GM12892 (cell line): ENCODE data around the gene ZNF784.
"Not testable (repeated sequence)": the region's sequence is repeated elsewhere in the genome, so short reads cannot be mapped to it uniquely, and the experiment has no call there.

Source experiments
- POLR2A ChIP-seq: IDR thresholded peaks from 2 replicates; pipeline ENCODE4 v1.6.1; 2011; ENCODE audit warnings: low read depth, low read length, control low read depth
- POLR2AphosphoS5 ChIP-seq: IDR thresholded peaks from 2 replicates; pipeline ENCODE4 v1.6.1; 2011; ENCODE audit warnings: low read depth, low read length, control low read depth
- TAF1 ChIP-seq: IDR thresholded peaks from 2 replicates; pipeline ENCODE4 v1.6.1; 2011; ENCODE audit warnings: low read depth, mild to moderate bottlenecking, control low read depth, low read length, borderline replicate concordance

DNA sequence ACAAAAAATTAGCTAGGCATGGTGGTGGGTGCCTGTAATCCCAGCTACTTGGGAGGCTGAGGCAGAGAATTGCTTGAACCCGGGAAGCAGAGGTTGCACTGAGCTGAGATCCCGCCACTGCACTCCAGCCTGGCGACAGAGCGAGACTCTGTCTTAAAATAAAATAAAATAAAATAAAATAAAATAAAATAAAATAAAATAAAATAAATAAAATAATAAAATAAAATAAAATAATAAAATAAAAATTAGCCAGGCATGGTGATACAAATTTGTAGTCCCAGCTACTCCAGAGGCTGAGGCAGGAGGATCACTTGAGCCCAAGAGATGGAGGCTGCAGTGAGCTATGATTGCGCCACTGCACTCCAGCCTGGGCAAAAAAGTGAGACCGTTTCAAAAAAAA, 50.4 kb downstream of the ZNF784 start:
- TF ChIP-seq POLR2A, POLR2AphosphoS5, TAF1: not testable (repeated sequence)
